Daoy (cell line): ENCODE results near the gene SPATA2L. TPM values are rescaled to one million over a fixed set of nuclear protein-coding genes. Genes with fewer than 3 reads are reported as not detected.

Experiments
- DNase-seq: peaks from one replicate; pipeline ENCODE4 v3.0.0-alpha.2; 2015; ENCODE audit warnings: low read depth
- total RNA-seq: library from RNA; depleted of rRNA; stranded (reverse); fragments of >200 nt; shearing (Covaris generic); gene quantifications from 2 replicates; pipeline ENCODE4 v1.2.3, GENCODE V29; 2014; rRNA removed

SPATA2L gene, protein sequence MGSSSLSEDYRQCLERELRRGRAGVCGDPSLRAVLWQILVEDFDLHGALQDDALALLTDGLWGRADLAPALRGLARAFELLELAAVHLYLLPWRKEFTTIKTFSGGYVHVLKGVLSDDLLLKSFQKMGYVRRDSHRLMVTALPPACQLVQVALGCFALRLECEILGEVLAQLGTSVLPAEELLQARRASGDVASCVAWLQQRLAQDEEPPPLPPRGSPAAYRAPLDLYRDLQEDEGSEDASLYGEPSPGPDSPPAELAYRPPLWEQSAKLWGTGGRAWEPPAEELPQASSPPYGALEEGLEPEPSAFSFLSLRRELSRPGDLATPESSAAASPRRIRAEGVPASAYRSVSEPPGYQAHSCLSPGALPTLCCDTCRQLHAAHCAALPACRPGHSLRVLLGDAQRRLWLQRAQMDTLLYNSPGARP
- 5.4 and 8.6 TPM in 2 replicates for total RNA-seq

DNA sequence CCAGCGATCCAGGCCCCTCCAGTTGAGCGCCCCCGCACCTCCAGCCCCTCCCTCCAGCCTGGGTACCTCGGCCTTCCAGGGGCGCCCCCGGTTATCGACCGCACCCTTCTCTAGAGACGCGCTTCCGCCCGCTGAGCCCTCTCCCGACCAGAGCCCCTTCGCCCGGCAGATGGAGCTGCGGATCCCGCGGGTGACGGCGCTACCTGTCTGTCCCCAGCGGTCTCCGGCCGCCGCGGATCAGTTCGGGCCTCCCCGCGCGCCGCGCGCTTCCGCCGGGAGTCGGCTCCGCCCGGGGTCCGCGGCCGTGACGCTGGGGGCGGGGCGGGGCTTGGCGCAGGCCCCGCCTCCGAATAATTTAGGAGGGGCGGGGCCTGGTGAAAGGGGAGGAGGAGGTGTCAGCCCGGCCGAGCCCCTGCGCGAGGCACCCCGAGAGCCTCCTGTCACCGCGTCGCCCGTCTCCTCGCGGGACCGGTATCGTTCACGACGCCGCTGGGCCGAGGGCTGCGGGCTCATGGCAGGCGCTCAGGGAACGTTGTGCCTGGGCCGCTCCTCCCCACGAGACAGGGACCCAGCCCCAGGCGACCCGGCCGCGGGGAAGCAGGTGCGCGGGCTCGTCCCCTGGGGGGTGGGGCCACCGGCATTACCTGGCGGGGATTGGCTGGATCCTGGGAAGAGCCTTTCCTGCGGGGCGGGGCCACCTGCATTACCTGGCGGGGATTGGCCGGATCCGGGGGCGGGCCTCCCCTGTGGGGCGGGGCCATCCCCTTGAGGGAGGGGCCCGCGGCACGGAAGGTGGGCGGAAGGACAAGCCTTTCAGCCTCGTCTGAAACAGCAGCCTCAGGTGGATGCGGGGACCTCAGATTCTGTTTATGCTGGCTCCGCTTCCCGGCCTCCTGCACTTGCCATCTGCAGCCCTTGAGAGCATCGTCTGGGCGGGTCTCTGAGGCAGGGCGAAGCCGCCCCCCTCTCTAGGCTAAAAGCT lies at the start of gene SPATA2L:
Gene SPATA2L, minus strand, starts transcription at position 281 of the 982 bp plus-strand sequence. CDS start 473 bp downstream, outside the sequence.
- peak; percentile 93 for DNase-seq

DNA sequence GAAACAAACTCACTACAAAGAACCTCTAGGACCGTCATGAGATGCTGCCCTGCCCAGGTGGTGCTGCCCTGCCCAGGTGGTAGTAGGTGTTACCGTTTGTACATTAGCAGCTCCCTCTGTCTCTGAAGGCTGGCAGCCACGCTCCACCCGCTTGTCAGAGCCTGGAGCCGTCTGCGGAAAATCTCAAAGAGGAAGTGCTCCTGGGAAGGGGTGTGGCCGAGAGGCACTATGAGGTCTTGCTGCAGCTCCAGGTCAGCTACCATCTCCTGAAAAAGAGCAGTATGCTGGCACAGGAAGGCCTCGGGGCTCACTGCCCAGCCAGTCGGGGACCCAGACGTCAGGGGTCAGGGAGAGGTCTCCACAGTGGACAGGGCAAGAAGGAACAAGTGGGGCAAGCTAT lies 48.1 kb upstream of the SPATA2L start:
- DNase-seq = no peak

DNA sequence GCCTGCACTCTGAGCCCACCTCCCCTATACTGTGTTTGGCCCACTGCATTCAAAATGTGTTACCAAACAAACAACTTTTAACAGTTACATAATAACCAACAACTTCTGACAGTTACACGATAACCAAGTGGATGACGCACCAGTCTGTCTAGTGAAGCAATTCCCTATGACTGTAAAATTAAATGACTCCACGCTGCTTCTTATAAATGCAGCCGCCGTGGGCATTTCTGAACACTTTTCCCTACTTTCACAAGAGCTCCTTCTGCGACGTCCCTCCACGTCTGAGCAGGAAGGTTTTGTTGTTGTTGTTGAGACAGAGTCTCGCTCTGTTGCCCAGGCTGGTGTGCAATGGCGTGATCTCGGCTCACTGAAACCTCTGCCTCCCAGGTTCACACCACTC lies 47.4 kb upstream of the SPATA2L start:
- no peak for DNase-seq

DNA sequence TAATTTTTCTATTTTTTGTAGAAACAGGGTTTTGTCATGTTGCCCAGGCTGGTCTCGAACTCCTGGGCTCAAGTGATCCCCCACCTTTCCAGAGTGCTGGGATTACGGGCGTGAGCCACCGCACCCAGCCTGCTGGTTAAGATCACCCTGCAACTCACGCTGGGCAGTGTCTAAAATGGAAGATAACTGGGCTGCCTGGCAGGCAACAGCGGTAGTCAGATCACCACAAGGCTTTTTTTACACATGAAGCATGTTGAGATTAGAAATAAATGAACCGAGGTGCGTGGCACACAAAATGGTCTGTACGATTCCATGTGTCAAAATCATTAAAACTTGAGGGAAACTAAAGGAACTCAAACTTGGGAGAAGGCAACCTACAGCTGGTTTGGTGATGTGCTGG lies 46.6 kb upstream of the SPATA2L start:
- no peak for DNase-seq

DNA sequence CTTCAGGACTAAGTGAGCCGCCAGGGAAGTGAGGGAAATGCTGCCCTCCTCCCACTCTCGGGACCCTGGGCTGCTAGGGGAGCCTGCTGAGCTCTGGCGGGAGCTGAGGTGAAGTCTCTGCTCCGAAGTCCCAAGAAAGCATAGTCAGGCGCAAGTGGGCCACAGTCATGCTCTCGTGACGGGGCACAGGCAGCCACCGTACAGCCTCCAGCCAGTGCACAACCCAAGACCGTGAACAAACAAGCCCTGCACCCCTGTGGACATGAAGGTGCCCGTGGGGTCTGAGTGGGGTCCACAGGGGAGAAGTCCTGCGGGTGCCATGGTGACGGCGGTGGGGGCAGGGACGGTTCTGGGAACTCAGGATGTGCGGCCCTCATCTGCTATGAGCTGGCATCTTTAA lies 44.5 kb upstream of the SPATA2L start:
- DNase-seq = no peak

DNA sequence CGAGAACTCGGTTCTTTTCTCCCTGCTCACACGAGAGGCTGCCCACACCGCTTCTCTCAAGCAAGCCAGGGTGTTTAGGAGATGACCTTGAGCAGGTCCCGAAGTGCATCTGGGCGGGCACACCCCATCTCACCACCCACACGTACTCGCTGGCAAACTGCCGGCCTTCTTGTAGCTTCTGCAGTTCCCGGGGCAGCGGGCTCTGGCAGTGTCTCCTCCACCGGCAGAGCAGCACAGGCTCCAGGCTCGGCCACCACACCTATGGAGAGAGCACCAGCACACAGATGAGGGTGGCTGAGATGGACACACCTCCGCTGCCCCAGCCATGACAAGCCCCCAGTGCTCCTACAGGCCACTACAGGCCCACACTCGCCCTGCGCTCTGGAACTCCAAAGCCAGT lies 43.3 kb upstream of the SPATA2L start:
- DNase-seq = no peak

DNA sequence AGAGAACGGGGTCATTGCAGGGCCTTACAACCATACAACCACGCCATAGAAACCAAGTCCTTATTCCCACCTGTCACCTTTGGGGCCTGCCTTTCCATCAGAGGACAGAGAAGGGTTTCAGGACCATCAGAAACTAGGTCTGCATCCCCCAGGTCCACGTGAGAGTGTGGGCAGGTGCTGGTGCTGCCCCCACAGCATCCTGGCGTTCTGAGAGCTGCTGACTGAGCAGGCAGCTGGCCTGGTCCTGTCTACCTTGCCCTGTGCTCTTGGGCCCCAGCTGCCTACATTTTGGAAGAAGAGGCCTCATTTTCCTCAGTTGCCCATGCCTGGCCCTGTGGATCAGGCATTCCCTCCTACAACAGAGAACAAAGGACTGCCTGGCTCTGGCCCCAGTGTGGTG lies 41.4 kb upstream of the SPATA2L start:
- DNase-seq = no peak

DNA sequence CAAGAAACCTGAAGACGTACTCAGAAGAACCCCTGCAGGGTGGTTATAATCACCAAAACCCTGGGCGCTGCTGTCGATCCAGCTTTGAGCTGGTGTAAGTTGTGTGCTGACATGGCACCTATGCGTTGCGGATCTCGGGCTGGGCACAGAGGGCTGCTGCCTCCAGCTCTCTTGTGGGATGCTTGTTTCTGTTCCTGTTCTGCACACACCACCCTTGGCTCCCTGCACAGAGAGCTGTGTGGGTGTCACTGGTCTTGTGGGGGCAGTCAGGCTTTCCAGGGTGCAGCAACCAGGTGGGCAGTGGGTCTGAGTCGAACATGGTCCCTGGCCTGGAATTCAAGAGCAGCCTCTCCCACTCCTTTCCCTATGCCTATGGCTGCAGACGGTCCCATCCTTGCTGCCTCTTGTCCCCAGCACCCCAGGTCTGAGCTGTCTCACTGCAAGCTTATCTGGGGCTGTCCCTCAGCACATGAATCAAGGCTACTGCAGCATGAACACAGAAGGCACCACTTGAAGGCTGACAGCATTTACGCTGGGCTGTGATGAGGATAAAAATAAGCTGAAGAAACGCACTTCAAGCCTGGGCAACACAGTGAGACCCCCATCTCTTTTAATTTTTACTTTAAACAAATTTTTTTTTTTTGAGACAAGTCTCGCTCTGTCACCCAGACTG lies 40.0 kb upstream of the SPATA2L start:
- no peak for DNase-seq

DNA sequence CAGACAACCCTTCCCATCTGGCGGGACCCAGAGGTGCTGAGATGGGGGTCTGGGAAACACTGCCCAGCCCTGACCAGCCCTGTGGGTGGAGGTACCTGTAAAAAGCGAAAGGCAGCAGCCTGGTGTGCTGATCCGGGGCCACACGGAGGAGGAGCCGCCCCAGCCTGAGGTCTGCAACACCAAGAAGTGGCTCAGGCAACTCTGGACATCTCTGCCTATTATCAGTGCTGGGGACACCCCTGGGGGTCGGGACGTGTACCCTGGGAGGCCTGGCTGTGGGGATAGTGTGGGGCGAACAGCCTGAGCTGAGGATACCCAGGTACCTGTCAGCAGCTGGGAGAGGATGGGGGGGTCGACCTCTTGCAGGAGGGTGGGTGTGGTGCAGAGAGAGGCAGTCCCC lies 37.9 kb upstream of the SPATA2L start:
- no peak for DNase-seq

DNA sequence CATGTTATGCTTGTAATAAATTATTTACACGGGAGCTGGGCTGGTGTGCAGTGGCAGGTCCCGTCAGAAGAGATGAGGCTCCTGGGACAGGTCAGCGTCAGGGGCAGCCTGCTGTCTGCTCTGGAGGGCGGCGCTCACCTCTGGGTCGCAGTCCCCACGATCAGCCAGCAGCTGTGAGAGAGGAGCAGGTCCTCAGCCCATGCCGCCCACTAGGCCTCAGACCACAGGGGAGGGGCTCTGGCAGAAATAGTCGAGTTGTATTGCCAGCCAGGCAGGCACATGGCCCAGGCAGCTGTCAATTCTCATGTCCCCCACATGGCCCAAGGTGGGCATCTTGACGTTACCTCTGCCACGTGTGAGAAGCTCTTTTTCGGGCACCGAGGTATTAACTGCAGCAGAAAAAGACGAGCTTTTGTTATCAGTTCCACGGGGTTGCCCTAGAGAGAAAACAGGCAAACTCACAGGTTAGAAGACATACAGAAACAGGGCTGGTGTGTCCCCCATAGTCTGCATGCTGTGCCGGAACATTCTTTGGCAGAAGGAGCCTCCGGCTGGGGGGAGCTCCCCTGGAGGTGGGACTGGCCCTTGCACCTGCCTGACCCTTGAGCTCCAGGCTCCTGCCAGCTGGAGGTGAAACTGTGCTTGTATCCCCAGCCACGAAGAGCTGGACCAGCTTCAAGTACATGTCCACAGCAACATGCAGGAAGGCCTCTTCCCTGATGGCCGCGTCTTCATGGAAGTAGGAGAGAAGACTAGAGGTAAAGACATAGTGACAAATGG lies 37.2 kb upstream of the SPATA2L start:
- no peak for DNase-seq

DNA sequence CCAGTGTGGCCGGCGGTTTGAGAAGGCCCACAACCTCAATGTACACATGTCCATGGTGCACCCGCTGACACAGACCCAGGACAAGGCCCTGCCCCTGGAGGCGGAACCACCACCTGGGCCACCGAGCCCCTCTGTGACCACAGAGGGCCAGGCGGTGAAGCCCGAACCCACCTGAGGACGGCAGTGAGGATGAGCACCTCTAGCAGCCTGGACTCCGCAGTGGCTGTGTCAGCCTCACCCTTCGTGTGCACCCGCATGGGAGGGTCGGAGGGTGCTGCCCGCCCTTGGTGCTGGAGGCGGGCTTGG lies 36.5 kb upstream of the SPATA2L start:
- DNase-seq = no peak

DNA sequence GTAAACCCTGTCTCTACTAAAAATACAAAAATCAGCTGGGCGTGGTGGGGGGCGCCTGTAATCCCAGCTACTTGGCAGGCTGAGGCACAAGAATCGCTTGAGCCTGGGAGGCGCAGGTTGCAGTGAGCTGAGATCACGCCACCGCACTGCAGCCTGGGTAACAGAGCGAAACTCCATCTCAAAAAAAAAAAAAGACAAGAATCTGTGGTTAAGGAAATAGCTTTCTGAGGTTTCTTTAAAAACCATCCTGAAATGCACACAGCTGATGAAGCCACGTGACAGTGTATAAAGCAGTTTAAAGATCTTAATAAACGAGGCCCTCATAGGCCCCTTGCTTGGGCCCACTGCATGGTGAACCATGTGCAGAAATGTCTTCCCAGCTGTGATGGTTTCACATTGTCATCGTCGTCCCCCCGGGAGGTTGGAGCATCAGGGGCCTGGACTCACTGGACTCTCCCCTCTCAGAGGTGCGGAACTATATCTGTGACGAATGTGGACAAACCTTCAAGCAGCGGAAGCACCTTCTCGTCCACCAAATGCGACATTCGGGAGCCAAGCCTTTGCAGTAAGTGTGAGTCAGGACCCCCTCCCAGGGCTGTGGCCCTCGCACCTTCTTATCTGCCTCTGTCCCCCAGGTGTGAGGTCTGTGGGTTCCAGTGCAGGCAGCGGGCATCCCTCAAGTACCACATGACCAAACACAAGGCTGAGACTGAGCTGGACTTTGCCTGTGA lies 36.0 kb upstream of the SPATA2L start:
- no peak for DNase-seq

DNA sequence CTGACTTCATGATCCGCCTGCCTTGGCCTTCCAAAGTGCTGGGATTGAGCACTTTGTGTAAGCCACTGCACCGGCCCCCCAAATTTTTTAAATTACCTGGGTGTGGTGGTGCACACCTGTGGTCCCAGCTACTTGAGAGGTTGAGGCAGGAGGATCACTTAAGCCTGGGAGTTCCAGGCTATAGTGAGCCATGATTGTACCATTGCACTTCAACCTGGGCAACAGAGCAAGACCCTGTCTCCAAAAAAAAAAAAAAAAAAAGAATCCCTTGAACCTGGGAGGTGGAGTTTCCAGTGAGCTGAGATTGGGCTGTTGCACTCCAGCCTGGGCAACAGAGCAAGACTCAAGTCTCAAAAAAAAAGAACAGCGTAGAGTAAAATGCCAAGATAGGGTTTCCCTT lies 35.0 kb upstream of the SPATA2L start:
- no peak for DNase-seq

DNA sequence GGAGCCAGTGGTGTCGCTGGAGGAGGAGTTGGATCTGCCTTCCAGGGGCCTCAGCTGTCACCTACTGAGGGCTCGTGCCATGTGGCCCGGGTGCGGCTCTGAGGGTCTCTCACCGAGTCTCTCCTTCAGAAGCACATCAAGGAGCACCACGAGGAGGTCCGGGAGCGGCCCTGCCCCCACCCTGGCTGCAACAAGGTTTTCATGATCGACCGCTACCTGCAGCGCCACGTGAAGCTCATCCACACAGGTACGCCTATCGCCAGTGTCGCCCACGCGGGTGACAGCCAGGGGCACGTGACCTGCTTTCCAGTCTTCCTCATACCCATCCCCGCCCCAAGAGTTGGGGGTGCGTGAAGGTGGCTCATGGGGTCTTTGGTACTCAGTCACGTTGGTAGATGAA lies 32.3 kb upstream of the SPATA2L start:
- DNase-seq = no peak

DNA sequence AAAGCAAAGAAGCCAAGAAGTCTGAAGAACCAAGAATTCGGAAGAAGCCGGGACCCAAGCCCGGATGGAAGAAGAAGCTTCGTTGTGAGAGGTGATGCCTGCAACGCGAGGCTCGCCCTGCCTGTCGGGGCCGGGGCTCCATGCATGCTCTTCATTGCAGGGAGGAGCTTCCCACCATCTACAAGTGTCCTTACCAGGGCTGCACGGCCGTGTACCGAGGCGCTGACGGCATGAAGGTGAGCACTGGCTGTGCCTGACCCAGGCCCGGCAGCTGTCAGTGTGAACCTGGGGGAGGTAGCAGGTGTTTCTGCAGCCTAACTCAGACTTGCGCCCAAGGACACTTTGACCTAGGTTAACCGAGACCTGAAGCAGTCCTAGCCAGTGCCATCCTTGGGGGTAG lies 31.8 kb upstream of the SPATA2L start:
- no peak for DNase-seq

DNA sequence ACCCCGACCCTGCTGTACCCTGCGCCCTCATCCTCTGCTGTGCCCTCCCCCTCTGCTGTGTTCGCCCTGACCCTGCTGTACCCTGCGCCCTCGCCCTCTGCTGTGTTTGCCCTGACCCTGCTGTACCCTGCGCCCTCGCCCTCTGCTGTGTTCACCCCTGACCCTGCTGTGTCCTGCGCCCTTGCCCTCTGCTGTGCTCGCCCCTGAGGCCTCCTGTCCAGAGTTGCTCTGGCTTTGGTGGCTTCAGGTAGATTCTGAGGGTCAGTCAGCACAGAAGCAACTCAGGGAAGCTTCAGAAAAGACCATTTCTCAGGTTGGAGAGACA lies 31.4 kb upstream of the SPATA2L start:
- no peak for DNase-seq

DNA sequence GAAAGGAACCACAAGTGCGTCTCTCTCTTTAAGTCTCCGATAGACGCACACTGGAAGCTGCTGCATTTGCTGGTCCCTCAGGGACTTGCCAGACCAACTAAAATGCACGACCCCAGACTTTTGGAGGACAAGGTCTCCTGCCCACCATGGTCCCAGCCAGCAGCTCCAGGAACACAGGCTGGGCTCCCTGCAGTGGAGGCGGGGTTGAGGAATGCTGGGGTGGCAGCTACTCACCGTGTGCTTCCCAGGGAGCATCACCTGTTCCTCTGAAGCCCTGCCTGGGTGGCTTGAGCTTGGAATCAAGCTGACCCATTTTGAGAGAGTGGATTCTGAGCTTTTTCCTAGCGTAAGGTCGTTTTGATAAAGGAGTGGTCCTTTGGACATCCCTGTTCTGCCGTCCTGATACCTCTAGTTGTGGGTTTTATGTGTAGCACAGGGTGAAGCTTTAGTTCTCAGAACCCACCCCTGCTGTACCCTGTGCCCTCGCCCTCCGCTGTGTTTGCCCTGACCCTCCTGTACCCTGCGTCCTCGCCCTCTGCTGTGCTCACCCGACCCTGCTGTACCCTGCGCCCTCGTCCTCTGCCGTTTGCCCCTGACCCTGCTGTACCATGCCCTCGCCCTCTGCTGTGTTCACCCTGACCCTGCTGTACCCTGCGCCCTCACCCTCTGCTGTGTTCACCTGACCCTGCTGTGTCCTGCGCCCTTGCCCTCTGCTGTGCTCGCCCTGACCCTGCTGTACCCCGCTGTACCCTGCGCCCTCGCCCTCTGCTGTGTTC lies 30.8 kb upstream of the SPATA2L start:
- DNase-seq = no peak

DNA sequence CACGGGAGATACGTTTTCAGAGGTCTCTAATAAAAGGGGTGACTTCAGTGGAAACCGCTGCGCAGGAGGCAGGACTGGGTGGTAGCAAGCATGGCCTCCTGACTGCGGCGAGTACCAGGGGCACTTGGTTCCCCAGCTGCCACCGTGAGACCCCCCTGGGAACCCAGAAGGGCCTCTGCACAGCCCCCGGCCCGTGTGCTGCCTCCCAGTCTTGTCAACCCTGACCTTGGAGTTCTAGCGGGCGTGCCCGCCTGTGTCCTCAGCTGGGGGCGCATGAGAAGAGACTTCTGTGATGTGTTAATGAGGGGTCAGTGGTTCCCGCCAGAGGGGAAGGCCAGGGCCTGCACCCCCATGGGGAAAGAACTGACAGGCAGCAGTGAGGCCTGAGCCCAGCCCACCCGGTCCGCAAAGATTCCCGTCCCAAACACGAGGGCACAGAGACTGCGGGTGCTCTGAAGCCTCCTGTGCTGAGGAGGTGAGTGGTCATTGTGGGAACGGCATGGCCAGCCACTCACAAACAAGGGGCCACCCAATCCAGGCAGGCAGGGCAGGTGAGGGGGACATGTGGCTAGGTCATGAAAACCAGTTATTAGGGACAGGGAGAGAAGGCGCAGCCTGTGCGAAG lies 29.2 kb upstream of the SPATA2L start:
- DNase-seq = no peak

DNA sequence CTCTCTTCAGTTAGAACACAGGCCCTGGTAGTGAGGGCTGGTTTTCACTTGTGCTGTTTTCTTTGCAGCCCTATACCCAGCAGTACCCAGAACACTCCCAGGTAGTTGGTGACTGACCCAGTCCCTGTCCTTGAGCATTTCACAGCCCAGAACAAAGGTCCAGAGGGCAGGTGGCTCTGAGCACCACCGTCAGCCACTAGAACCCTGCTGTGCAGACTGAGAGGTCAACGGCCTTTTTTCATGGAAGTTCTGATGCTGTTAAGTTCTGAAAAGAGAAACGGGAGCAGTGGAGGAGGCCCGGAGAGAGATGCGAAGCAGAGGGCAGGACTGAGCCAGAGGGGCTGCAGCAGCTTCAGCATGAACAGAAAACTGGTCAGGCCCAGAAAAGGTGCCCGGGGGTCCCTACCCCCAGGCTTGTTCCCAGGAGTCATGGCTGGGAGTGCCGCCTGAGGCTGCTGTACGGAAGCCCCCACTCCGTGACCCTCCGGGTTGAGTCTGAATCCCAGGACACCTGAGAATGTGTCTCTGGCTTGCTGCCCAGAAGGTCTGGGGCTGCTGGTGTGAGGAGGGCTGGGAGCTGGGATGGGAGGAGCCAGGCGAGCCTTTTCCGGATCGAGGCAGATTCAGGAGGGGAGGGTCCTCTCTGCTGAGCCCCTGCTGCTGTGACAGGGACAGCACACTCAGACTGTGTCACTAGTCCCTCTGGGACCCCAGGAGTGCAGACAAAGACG lies 28.5 kb upstream of the SPATA2L start:
- no peak for DNase-seq
